GM12878 (cell line): Measurements from ENCODE around the gene SLC38A2.

Experiments used
- CEBPZ ChIP-seq: fragments of 150-350 bp; IDR thresholded peaks from 2 replicates; pipeline ENCODE4 v1.6.1; 2016; ENCODE audit warnings: low read depth, low read length
- CTCF ChIP-seq, 3 experiments: IDR thresholded peaks in 2 of 3; conservative IDR thresholded peaks in 1 of 3; 2 replicates each; pipeline ENCODE4 v1.5.1; 2011; ENCODE audit warnings: low read depth in 3 of 3, low read length in 3 of 3, mild to moderate bottlenecking in 3 of 3, control low read depth in 2 of 3, moderate library complexity in 2 of 3, inconsistent platforms in 1 of 3, mixed read lengths in 1 of 3; ENCODE audit not compliant: control insufficient read depth in 2 of 3, insufficient read depth in 1 of 3; ENCODE audit errors: extremely low read depth in 1 of 3
- E2F4 ChIP-seq: IDR thresholded peaks from 2 replicates; pipeline ENCODE4 v1.6.1; 2012; ENCODE audit warnings: low read depth, low read length, improper control_type of control experiment
- E2F8 ChIP-seq: fragments of 450-650 bp; IDR thresholded peaks from 2 replicates; pipeline ENCODE4 v1.6.1; 2018; ENCODE audit warnings: mild to moderate bottlenecking, low read depth, moderate library complexity; ENCODE audit not compliant: partially characterized antibody
- ESRRA ChIP-seq: IDR thresholded peaks from 2 replicates; pipeline ENCODE4 v1.6.1; 2012; ENCODE audit warnings: mild to moderate bottlenecking, low read length, improper control_type of control experiment
- EZH2 ChIP-seq: IDR thresholded peaks from 2 replicates; pipeline ENCODE4 v1.6.1; 2012; ENCODE audit warnings: low read depth, mild to moderate bottlenecking, control low read depth, inconsistent platforms, low read length, borderline replicate concordance; ENCODE audit not compliant: control insufficient read depth
- IRF3 ChIP-seq: fragments of 450-650 bp; IDR thresholded peaks from 2 replicates; pipeline ENCODE4 v1.6.1; 2014; ENCODE audit warnings: mild to moderate bottlenecking
- NFIC ChIP-seq: IDR thresholded peaks from 2 replicates; pipeline ENCODE4 v1.6.1; 2012; ENCODE audit warnings: low read depth, mild to moderate bottlenecking, inconsistent platforms, low read length, moderate library complexity
- NFYB ChIP-seq: IDR thresholded peaks from 2 replicates; pipeline ENCODE4 v1.6.1; 2011; ENCODE audit warnings: low read depth, mild to moderate bottlenecking, low read length, improper control_type of control experiment, moderate library complexity; ENCODE audit not compliant: insufficient read depth
- NR2C1 ChIP-seq: fragments of 450-650 bp; IDR thresholded peaks from 2 replicates; pipeline ENCODE4 v1.6.1; 2017; ENCODE audit warnings: antibody characterized with exemption, mild to moderate bottlenecking, moderate library complexity
- RAD21 ChIP-seq: IDR thresholded peaks from 2 replicates; pipeline ENCODE4 v1.6.1; 2011; ENCODE audit warnings: mild to moderate bottlenecking, low read depth, low read length, moderate library complexity; ENCODE audit not compliant: insufficient read depth
- SREBF2 ChIP-seq: IDR thresholded peaks from 2 replicates; pipeline ENCODE4 v1.6.1; 2012; ENCODE audit warnings: mild to moderate bottlenecking, low read length
- WRNIP1 ChIP-seq: IDR thresholded peaks from 2 replicates; pipeline ENCODE4 v1.6.1; 2011; ENCODE audit warnings: low read depth, low read length, improper control_type of control experiment, borderline replicate concordance
- ZZZ3 ChIP-seq: IDR thresholded peaks from 2 replicates; pipeline ENCODE4 v1.6.1; 2011; ENCODE audit warnings: low read depth; ENCODE audit not compliant: control insufficient read depth, insufficient read length

- TF ChIP-seq WRNIP1 (no peak), EZH2 (no peak), CTCF (IDR thresholded peaks at IDR 0.05 in 2 of 3, conservative IDR thresholded peaks at IDR 0.05 in 1 of 3; ENCODE audit: control insufficient read depth in 2 of 3, extremely low read depth in 1 of 3, insufficient read depth in 1 of 3, low read depth in 3 of 3, low read length in 3 of 3) (no peak), ZZZ3 (no peak), ESRRA (no peak), RAD21 (no peak), CEBPZ (no peak), IRF3 (no peak), E2F8 (no peak), SREBF2 (no peak), NFIC (no peak), NR2C1 (no peak), E2F4 (no peak), NFYB (no peak)
These were observed 3.5 kb downstream of the SLC38A2 start for GRCh38 chr12:46369095-46369473.
